BE2C (cell line): ENCODE measurements around the gene ELMO1.

ENCODE experiments used
- DNase-seq: peaks from one replicate; pipeline ENCODE4 v3.0.0-alpha.2; 2020
- H3K27me3 ChIP-seq: fragments of 250-450 bp; sonication (Bioruptor Pico); 2 replicates; pipeline ENCODE4 v1.5.1; 2020; ENCODE audit warnings: mild to moderate bottlenecking
- H3K36me3 ChIP-seq: fragments of 250-450 bp; sonication (Bioruptor Pico); 2 replicates; pipeline ENCODE4 v1.5.1; 2020; ENCODE audit warnings: mild to moderate bottlenecking
- H3K4me1 ChIP-seq: fragments of 250-450 bp; sonication (Bioruptor Pico); 2 replicates; pipeline ENCODE4 v1.5.1; 2020
- H3K4me3 ChIP-seq: 2 replicates; pipeline ENCODE4 v1.5.1; 2011; ENCODE audit warnings: low read depth, low read length
- H3K9me3 ChIP-seq: fragments of 250-450 bp; sonication (Bioruptor Pico); 2 replicates; pipeline ENCODE4 v1.5.1; 2020
- CTCF ChIP-seq: IDR thresholded peaks from 2 replicates; pipeline ENCODE4 v1.5.1; 2012; ENCODE audit warnings: mild to moderate bottlenecking, low read depth, low read length

Gene ELMO1

GRCh38 chr7:37438906-37439652 is 9.6 kb downstream of the ELMO1 start:
- H3K4me3 ChIP-seq, result no peak overlapping the region
- no peaks in the 10 kb centered on the region for H3K27me3 ChIP-seq
- H3K4me1 ChIP-seq, result no peaks in the 10 kb centered on the region
- no peaks in the 10 kb centered on the region for H3K36me3 ChIP-seq
- DNase-seq, result no peak
- peaks cover 4% of the 10 kb centered on the region; the same call in 1 of the 2 replicates for H3K9me3 ChIP-seq
- no peak for TF ChIP-seq CTCF

GRCh38 chr7:37435156-37435855 is 13.4 kb downstream of the ELMO1 start:
- Histone ChIP-seq H3K36me3 (no peaks in the 10 kb centered on the region), H3K4me1 (no peaks in the 10 kb centered on the region), H3K27me3 (no peaks in the 10 kb centered on the region), H3K9me3 (peaks cover 4% of the 10 kb centered on the region; the same call in 1 of the 2 replicates), H3K4me3 (no peak overlapping the region)
- no peak for TF ChIP-seq CTCF
- DNase-seq, result no peak

DNA sequence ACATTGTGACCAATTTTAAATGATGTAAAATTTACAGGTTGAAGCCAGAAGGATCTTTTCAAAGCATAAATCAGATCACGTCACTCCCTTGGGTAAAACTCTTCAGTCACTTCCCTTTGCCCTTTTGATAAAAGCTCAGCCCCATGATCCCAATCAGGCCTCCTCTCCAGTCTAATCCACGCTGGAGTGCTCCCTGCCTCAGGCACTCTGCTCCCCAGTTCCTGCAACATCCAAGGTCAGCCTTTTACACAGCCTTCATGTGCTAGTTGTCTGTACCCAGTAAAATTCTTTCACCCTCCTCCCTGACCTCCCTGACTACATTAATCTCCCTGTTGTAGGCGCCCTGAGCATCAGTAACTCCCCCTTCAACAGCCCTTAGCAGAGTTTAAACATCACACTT is 14.1 kb downstream of the ELMO1 start:
- Histone ChIP-seq H3K4me3 (no peak overlapping the region), H3K36me3 (no peaks in the 10 kb centered on the region), H3K4me1 (no peaks in the 10 kb centered on the region), H3K27me3 (no peaks in the 10 kb centered on the region), H3K9me3 (peaks cover 4% of the 10 kb centered on the region; the same call in 1 of the 2 replicates)
- DNase-seq, result no peak
- TF ChIP-seq CTCF, result no peak

- Histone ChIP-seq H3K4me3 (no peak overlapping the region), H3K9me3 (peaks cover 4% of the 10 kb centered on the region; the same call in 1 of the 2 replicates), H3K27me3 (no peaks in the 10 kb centered on the region), H3K36me3 (no peaks in the 10 kb centered on the region), H3K4me1 (no peaks in the 10 kb centered on the region)
- TF ChIP-seq CTCF, result peak; percentile 9; the same call in 1 of the 2 replicates
- no peak for DNase-seq
Measured at GRCh38 chr7:37433166-37433565, 15.5 kb downstream of the ELMO1 start.

GRCh38 chr7:37432281-37432920 is 16.3 kb downstream of the ELMO1 start:
- no peaks in the 10 kb centered on the region for H3K36me3 ChIP-seq
- no peaks in the 10 kb centered on the region for H3K4me1 ChIP-seq
- no peaks in the 10 kb centered on the region for H3K27me3 ChIP-seq
- H3K4me3 ChIP-seq, result no peak overlapping the region
- DNase-seq, result no peak
- no peak for TF ChIP-seq CTCF
- peaks cover 4% of the 10 kb centered on the region; the same call in 1 of the 2 replicates for H3K9me3 ChIP-seq
